Measurements from ENCODE around the gene NFATC2. TPM values are rescaled to one million over a fixed set of nuclear protein-coding genes. Genes with fewer than 3 reads are reported as not detected.

Gene NFATC2
- total RNA-seq, 3 donors from 2014 or later = 5.9 to 11.9 (median 10.2) TPM

DNA sequence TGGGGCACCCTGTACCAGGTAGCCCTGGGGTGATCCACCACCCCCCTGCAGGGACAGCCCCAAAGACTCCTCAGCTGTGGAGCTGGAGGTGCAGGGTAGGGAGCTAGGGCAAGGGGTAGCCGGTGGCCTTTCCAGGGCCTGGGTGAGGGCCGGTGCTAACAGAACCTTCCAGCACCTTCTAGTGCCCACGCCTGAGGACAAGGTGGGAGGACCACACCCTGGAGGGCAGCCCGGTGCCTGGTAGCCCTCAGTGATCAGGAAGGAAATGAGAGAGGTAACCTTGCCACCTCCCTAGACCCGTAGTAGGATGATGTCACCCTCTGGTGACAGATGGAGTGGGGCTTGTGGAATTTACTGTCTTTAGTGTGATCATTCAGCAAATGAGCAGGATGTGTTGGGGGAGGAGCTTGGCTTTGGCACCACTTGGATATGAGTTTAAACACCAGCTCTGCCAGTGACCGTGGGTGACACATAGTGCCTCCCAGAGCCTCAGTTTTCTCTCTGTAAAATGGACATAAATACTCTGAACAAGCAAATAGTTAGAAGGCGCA is 187.7 kb downstream of the NFATC2 start:
- TF ChIP-seq, protein P1, sequence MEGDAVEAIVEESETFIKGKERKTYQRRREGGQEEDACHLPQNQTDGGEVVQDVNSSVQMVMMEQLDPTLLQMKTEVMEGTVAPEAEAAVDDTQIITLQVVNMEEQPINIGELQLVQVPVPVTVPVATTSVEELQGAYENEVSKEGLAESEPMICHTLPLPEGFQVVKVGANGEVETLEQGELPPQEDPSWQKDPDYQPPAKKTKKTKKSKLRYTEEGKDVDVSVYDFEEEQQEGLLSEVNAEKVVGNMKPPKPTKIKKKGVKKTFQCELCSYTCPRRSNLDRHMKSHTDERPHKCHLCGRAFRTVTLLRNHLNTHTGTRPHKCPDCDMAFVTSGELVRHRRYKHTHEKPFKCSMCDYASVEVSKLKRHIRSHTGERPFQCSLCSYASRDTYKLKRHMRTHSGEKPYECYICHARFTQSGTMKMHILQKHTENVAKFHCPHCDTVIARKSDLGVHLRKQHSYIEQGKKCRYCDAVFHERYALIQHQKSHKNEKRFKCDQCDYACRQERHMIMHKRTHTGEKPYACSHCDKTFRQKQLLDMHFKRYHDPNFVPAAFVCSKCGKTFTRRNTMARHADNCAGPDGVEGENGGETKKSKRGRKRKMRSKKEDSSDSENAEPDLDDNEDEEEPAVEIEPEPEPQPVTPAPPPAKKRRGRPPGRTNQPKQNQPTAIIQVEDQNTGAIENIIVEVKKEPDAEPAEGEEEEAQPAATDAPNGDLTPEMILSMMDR (IDR thresholded peaks at IDR 0.05) = no peak

DNA sequence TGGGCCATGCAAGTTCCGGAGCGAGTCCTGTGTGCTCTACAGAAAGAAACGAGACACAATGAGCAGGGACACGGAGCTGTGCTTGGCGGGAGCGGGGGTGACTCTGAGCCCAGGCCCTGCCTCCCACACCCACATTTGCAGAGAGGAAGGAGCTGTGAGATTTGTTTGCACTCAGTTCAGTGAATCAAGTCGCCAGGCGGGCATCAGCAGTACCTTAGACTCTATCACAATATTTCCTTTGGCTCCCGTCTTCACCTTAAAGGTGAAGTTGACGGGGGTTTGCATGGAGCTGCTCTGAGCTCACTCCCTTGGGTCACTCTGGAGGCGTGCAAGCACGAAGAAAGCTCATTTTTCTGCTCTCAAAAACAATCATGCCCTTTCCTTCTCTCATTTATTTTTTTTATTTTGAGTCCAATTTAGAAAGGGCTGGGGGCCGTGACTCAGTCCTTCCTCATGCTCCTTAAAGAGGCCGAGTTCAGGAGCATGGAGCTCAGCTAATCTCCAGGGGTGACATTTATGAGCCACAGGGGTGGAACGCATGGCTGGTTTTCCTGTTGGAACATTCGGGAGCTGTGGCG is 188.2 kb downstream of the NFATC2 start:
- H3K27ac ChIP-seq = no peak overlapping the region
- intact Hi-C loops (cut with DNase I; ENCODE audit: low total_unique reads) = no loop called here
- TF ChIP-seq POLR2AphosphoS5 (IDR thresholded peaks at IDR 0.05) = no peak
- no peak for TF ChIP-seq POLR2A (IDR thresholded peaks at IDR 0.05)
- TF ChIP-seq, protein P1 (IDR thresholded peaks at IDR 0.05) = no peak
- no peak for DNase-seq (ENCODE audit: low spot score in 2 of 2)
- H3K9me3 ChIP-seq = no peaks in the 10 kb centered on the region
- H3K27me3 ChIP-seq = no peaks in the 10 kb centered on the region
- H3K4me1 ChIP-seq = no peaks in the 10 kb centered on the region
- no peak overlapping the region for H3K4me3 ChIP-seq
- no peaks in the 10 kb centered on the region for H3K36me3 ChIP-seq

More for the DNA sequence above, 187.7 kb downstream of the NFATC2 start:
- no peak overlapping the region for H3K27ac ChIP-seq
- no peaks in the 10 kb centered on the region for H3K27me3 ChIP-seq
- no peaks in the 10 kb centered on the region for H3K9me3 ChIP-seq
- no peaks in the 10 kb centered on the region for H3K36me3 ChIP-seq
- DNase-seq (ENCODE audit: low spot score in 2 of 2) = no peak
- H3K4me1 ChIP-seq = no peaks in the 10 kb centered on the region
- no peak overlapping the region for H3K4me3 ChIP-seq
- intact Hi-C loops (cut with DNase I; ENCODE audit: low total_unique reads) = no loop called here

DNA sequence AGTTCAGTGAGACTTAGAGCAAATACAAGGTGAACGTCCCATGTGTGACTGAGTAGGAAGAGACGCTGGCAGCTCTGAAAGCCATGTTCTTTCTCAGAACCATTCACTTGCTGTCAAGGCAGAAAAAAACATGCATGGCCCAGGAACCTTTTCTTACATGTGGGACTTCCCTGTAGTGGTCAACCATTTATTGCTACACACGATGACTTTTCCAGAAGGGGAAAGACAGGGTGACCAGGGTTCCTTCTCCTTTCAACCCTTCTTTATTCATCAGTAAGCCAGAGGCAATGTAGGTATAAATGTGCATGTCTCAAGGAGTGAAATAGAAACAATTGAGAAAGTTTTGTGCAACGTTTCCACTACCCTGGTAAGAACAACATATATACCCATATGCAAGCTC is 189.0 kb downstream of the NFATC2 start:
- Histone ChIP-seq H3K36me3 (no peaks in the 10 kb centered on the region), H3K9me3 (no peaks in the 10 kb centered on the region), H3K27me3 (no peaks in the 10 kb centered on the region), H3K4me3 (no peak overlapping the region), H3K4me1 (no peaks in the 10 kb centered on the region), H3K27ac (no peak overlapping the region)
- no peak for TF ChIP-seq POLR2AphosphoS5 (IDR thresholded peaks at IDR 0.05)
- intact Hi-C loops (cut with DNase I; ENCODE audit: low total_unique reads) = no loop called here
- no peak for DNase-seq (ENCODE audit: low spot score in 2 of 2)

DNA sequence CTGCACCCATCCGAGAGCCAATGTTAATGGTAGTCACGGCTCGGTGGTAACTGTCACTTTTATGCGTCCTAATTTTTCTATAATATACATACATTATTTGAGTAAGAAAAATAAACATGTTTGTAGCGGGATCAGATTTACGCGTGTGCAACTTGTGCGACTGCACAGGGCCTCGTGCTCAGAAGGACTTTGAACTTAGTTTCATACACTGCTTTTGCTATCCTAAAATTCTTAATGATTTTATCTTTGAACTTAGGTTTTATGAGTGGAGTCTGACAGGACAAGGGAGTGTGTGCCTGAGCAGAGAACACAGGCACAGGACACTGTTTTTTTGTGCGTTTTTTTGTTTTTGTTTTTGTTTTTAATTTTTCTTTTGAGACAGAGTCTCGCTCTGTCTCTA is 189.7 kb downstream of the NFATC2 start:
- Histone ChIP-seq H3K27me3 (no peaks in the 10 kb centered on the region), H3K4me3 (no peak overlapping the region), H3K9me3 (no peaks in the 10 kb centered on the region), H3K36me3 (no peaks in the 10 kb centered on the region), H3K4me1 (no peaks in the 10 kb centered on the region), H3K27ac (no peak overlapping the region)
- no peak for DNase-seq (ENCODE audit: low spot score in 2 of 2)
- TF ChIP-seq POLR2AphosphoS5 (IDR thresholded peaks at IDR 0.05) (no peak), POLR2A (IDR thresholded peaks at IDR 0.05) (no peak)
- TF ChIP-seq, protein P1 (IDR thresholded peaks at IDR 0.05) = no peak
- intact Hi-C loops (cut with DNase I; ENCODE audit: low total_unique reads) = no loop called here

DNA sequence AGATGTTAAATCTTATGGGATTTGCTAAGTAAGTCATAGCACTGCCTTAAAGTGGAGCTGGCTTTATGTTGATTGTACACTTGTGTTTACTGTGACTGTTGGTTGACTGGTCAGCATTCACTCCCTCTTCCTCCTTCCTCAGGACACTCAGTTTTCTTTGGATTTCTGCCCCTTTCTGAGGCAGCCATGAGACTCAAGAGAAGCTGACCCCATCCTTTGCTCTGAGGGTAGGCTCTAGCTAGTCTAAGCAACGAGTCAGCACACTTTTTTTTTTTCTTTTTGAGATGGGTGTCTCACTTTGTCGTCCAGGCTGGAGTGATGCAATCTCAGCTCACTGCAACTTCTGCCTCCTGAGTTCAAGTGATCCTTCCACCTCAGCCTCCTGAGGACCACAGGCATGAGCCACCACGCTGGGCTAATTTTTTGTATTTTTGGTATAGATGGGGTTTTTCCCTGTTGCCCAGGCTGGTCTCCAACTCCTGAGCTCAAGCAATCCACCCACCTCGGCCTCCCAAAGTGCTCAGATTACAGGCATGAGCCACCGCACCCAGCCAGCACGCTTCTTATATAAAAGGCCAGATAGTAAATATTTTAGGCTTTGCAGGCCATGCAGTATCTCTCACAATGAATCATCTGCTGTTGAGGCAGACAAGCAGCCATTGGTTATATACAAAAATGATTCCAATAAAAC is 191.4 kb downstream of the NFATC2 start:
- no peak for DNase-seq (ENCODE audit: low spot score in 2 of 2)

More for the DNA sequence above, 191.4 kb downstream of the NFATC2 start:
- TF ChIP-seq, protein P1 (IDR thresholded peaks at IDR 0.05) = no peak
- no peak for TF ChIP-seq POLR2A (IDR thresholded peaks at IDR 0.05)
- no peak for TF ChIP-seq POLR2AphosphoS5 (IDR thresholded peaks at IDR 0.05)
- intact Hi-C loops (cut with DNase I; ENCODE audit: low total_unique reads) = no loop called here
- Histone ChIP-seq H3K4me1 (no peaks in the 10 kb centered on the region), H3K27ac (no peak overlapping the region), H3K9me3 (no peaks in the 10 kb centered on the region), H3K36me3 (no peaks in the 10 kb centered on the region), H3K27me3 (no peaks in the 10 kb centered on the region), H3K4me3 (no peak overlapping the region)

Data from breast epithelium (tissue), 4 donors.